Upper lobe of right lung (tissue), 1 donor: ENCODE results near the gene MYO5B. TPM values are rescaled to one million over a fixed set of nuclear protein-coding genes. Genes with fewer than 3 reads are reported as not detected.

ENCODE experiments used
- ATAC-seq: fragments of 200-7000 bp; cut with Tn5 transposase; one replicate; pipeline ENCODE4 v1.9.1; 2020; ENCODE audit warnings: mild to moderate bottlenecking, moderate library complexity
- DNase-seq: peaks from one replicate; pipeline ENCODE4 v3.0.0-alpha.2; 2020
- H3K27ac ChIP-seq: fragments of 200-600 bp; one replicate; pipeline ENCODE4 v1.8.0; 2022
- H3K27me3 ChIP-seq: fragments of 200-600 bp; one replicate; pipeline ENCODE4 v1.8.0; 2022; ENCODE audit warnings: mild to moderate bottlenecking
- H3K36me3 ChIP-seq: fragments of 200-600 bp; one replicate; pipeline ENCODE4 v1.8.0; 2022
- H3K4me1 ChIP-seq: fragments of 200-600 bp; one replicate; pipeline ENCODE4 v1.8.0; 2022
- H3K4me3 ChIP-seq: fragments of 200-600 bp; one replicate; pipeline ENCODE4 v1.8.0; 2022; ENCODE audit warnings: mild to moderate bottlenecking
- H3K9me3 ChIP-seq: fragments of 200-600 bp; one replicate; pipeline ENCODE4 v1.8.0; 2022
- intact Hi-C: fragments of 100-400 bp; cut with DNase I; formaldehyde crosslinking; loops from one replicate; pipeline ENCODE4 v1.11.0; 2022
- total RNA-seq: library from RNA; stranded (reverse); fragmentation: NEBNext Ultra II Directional; extraction: Animal tissue kit (Norgen Biotek cat#: 25700); gene quantifications from one replicate; pipeline ENCODE4 v1.2.1, GENCODE V29; 2021
- TF ChIP-seq, protein P1 (sequence below): fragments of 200-600 bp; IDR thresholded peaks from one replicate; pipeline ENCODE4 v1.8.0; 2022; ENCODE audit warnings: antibody characterized with exemption
- donor health status: DM: no; HTN: yes; CAD: no; lungs with severe emphysema.

The MYO5B gene
- total RNA-seq, 1 donor from 2014 or later, result 31.6 TPM

DNA sequence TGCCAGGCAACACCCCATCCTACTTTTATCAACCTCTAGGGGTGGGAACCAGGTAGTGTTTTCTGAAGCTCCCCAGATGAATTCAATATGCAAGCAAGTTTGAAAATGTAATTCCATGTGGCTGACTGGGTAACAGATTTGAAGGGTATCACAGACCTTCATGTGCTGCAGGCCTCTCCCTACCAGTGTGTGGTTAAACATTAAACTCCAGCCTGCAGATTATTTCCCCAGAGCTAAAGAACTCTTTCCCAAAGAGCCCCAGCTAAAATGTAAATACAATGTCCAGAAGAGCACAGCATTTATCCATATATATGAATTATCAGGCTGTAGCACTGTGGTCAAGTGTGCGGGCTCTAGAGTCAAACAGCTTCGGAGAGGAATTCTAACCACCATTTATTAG is 134.1 kb downstream of the MYO5B start:
- intact Hi-C loops, result no loop called here
- TF ChIP-seq, protein P1, sequence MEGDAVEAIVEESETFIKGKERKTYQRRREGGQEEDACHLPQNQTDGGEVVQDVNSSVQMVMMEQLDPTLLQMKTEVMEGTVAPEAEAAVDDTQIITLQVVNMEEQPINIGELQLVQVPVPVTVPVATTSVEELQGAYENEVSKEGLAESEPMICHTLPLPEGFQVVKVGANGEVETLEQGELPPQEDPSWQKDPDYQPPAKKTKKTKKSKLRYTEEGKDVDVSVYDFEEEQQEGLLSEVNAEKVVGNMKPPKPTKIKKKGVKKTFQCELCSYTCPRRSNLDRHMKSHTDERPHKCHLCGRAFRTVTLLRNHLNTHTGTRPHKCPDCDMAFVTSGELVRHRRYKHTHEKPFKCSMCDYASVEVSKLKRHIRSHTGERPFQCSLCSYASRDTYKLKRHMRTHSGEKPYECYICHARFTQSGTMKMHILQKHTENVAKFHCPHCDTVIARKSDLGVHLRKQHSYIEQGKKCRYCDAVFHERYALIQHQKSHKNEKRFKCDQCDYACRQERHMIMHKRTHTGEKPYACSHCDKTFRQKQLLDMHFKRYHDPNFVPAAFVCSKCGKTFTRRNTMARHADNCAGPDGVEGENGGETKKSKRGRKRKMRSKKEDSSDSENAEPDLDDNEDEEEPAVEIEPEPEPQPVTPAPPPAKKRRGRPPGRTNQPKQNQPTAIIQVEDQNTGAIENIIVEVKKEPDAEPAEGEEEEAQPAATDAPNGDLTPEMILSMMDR, result no peak
- DNase-seq (no peak), ATAC-seq (no peak)
- Histone ChIP-seq H3K27me3 (no peaks in the 10 kb centered on the region), H3K27ac (no peak overlapping the region), H3K4me3 (no peak overlapping the region), H3K9me3 (no peaks in the 10 kb centered on the region), H3K36me3 (no peaks in the 10 kb centered on the region), H3K4me1 (no peaks in the 10 kb centered on the region)

DNA sequence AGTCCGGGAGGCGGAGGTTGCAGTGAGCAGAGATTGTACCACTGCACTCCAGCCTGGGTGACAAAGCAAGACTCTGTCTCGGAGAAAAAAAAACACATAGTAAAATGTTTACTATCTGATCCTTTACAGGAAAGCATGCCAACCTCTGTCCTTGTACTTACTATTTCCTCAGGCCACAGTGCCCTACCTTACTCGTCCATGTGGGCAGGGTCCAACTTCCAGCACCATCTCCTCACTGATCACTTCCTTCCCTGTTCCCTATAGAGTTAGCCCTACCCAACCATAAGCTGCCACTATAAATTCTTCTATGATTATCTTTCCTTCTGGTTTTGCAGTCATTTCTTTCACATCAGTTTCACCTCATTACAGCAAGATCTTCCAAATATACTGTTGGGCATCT is 136.2 kb downstream of the MYO5B start:
- no peaks in the 10 kb centered on the region for H3K9me3 ChIP-seq
- no peaks in the 10 kb centered on the region for H3K4me1 ChIP-seq
- intact Hi-C loops, result no loop called here
- no peak for ATAC-seq
- TF ChIP-seq, protein P1, result no peak
- no peak overlapping the region for H3K27ac ChIP-seq
- no peak for DNase-seq
- H3K4me3 ChIP-seq, result no peak overlapping the region
- no peaks in the 10 kb centered on the region for H3K36me3 ChIP-seq
- H3K27me3 ChIP-seq, result no peaks in the 10 kb centered on the region

DNA sequence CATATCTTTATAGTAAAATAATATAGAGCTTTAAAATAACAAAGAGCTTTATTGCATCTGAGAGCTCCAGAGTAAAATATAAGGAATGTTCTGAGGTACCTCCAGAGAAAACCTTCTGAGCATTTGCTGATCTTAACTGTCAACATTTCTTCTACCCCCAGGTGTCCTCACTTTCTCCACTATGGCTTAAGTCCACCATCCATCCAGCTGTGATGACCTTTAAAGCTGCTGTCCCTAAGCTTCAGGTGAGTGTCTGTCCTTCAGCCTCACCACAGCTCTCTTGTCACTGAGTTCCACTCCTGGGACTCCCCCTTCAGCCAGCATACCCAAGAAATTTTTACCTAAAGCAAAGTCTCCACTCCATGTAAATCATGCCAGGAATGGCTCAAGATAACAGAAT is 137.9 kb downstream of the MYO5B start:
- Histone ChIP-seq H3K9me3 (no peaks in the 10 kb centered on the region), H3K27ac (no peak overlapping the region), H3K27me3 (no peaks in the 10 kb centered on the region), H3K4me3 (no peak overlapping the region), H3K4me1 (no peaks in the 10 kb centered on the region), H3K36me3 (no peaks in the 10 kb centered on the region)
- intact Hi-C loops, result no loop called here
- DNase-seq, result no peak
- TF ChIP-seq, protein P1, result no peak
- ATAC-seq, result no peak

DNA sequence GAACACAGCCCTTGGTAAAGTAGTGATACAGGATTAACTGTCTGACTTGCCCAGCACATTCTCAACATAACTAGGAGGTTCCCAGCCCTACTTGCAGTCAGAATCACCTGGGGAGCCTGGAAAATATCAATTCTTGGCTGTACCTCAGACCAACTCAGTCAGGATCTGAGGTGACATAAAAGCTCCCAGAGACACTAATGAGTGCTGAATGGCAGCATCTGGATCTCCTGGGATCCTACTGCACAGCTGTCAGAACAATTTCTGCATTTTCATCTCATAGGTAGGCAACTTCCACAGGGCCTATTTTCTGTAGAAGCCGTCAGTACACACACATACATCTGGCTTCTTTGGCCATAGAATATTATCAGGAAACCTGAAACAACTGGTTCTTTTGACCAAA is 138.8 kb downstream of the MYO5B start:
- Histone ChIP-seq H3K4me3 (no peak overlapping the region), H3K4me1 (no peaks in the 10 kb centered on the region), H3K36me3 (no peaks in the 10 kb centered on the region), H3K9me3 (no peaks in the 10 kb centered on the region), H3K27ac (no peak overlapping the region), H3K27me3 (no peaks in the 10 kb centered on the region)
- intact Hi-C loops, result no loop called here
- no peak for ATAC-seq
- TF ChIP-seq, protein P1, result no peak
- no peak for DNase-seq

DNA sequence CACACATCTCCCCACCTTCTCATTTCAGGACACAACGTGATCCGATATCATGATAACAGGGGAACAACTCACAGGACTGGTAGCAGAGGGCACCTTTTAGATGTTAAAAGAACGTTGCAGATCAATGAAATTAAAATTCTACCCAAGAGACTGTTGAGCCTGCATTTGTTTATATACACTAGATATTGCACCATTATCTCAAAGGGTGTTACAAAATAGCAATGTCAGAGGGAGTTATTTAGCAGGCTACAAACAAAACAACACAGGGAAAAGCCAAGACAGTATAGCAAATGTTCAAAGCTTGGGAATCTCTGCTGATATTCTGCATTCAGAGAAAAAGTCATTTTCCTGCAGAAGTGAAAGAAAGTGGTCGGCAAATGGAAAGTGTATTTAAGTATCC is 139.5 kb downstream of the MYO5B start:
- Histone ChIP-seq H3K9me3 (no peaks in the 10 kb centered on the region), H3K4me1 (no peaks in the 10 kb centered on the region), H3K27me3 (no peaks in the 10 kb centered on the region), H3K27ac (no peak overlapping the region), H3K36me3 (no peaks in the 10 kb centered on the region), H3K4me3 (no peak overlapping the region)
- TF ChIP-seq, protein P1, result no peak
- DNase-seq, result no peak
- no peak for ATAC-seq
- intact Hi-C loops, result no loop called here

DNA sequence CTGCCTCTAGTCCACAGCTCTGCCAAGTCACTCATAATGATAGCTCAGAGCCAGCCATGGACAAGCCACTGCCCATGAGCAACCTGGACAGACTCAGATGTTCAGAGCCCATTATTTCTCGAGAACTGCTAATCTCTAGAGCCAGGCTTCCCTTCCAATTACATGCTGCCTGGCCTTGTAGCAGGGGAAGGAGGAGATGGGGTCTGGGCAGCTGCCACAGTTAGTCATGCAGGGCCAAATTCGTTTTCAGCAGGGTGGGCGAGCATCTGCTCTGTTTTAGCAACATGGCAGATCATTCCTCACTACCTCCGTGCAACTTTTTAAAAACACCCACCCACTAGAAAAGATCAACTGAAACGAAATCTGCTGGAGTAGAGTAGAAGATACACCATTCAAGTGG is 141.8 kb downstream of the MYO5B start:
- intact Hi-C loops, result no loop called here
- DNase-seq (no peak), ATAC-seq (no peak)
- Histone ChIP-seq H3K36me3 (no peaks in the 10 kb centered on the region), H3K27ac (no peak overlapping the region), H3K4me1 (no peaks in the 10 kb centered on the region), H3K9me3 (no peaks in the 10 kb centered on the region), H3K4me3 (no peak overlapping the region), H3K27me3 (no peaks in the 10 kb centered on the region)
- TF ChIP-seq, protein P1, result no peak
